ENCODE measurements around the gene THYN1. TPM values are rescaled to one million over a fixed set of nuclear protein-coding genes. Genes with fewer than 3 reads are reported as not detected.

Gene THYN1
- total and polyA plus RNA-seq, 4 donors, result 30.1 to 67.4 (median 35.8) TPM

Other genes with a start within 250 kb of the THYN1 start
- 10 to 100 TPM; 33.5 to 72.2 TPM for gene JAM3, start 184.3 kb downstream of the THYN1 start, total RNA-seq
- gene JAM3, start 184.3 kb downstream of the THYN1 start, polyA plus RNA-seq, result 10 to 100 TPM; 10.3 to 13.6 TPM
- 10 to 100 TPM; 23.5 TPM for gene NCAPD3, start 29.4 kb downstream of the THYN1 start, total RNA-seq
- 1 to 10 TPM; 4.4 to 9.5 TPM for gene NCAPD3, start 29.4 kb downstream of the THYN1 start, polyA plus RNA-seq
- 10 to 100 TPM; 34.4 to 37.6 TPM for gene VPS26B, start 28.7 kb downstream of the THYN1 start, total RNA-seq
- 10 to 100 TPM; 17.1 to 20.3 TPM for gene VPS26B, start 28.7 kb downstream of the THYN1 start, polyA plus RNA-seq
- gene ACAD8, start 216 bp upstream of the THYN1 start, total RNA-seq, result 10 to 100 TPM; 34.9 to 36.3 TPM
- gene ACAD8, start 216 bp upstream of the THYN1 start, polyA plus RNA-seq, result 10 to 100 TPM; 24.7 to 25.1 TPM
- under 1 TPM in 1 of 2 donors, not detected in 1; 0.18 TPM for gene GLB1L3, start 23.0 kb upstream of the THYN1 start, total RNA-seq
- gene GLB1L3, start 23.0 kb upstream of the THYN1 start, polyA plus RNA-seq, result under 1 TPM; 0.06 to 0.29 TPM
- 10 to 100 TPM in 1 of 2 donors, 1 to 10 TPM in 1; 7.3 to 13.6 TPM for gene GLB1L2, start 78.6 kb upstream of the THYN1 start, total RNA-seq
- gene GLB1L2, start 78.6 kb upstream of the THYN1 start, polyA plus RNA-seq, result 10 to 100 TPM in 1 of 2 donors, 1 to 10 TPM in 1; 7.1 to 11.4 TPM
- under 1 TPM; 0.40 to 0.49 TPM for gene B3GAT1, start 158.9 kb upstream of the THYN1 start, total RNA-seq
- gene B3GAT1, start 158.9 kb upstream of the THYN1 start, polyA plus RNA-seq, result under 1 TPM; 0.03 to 0.14 TPM